ENCODE data around the gene FLACC1.

DNA sequence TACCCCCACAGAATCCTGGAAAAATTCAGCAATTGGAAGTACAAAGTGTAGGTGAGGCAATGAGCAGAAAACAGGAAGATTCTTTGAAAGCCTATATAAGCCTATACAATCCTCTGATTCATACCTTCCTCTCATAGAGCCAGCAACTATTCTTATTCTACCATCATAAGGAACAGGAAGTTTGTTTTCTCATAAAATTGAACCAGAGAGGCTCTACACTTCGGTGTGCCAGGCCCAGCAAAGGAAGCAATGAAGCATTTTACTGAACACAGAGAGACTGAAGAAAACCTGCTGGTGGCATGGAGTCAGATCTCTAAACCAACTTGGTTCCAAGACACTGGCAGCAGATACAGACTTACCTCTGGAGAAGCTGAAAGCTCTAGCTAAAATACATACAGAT, 78.1 kb downstream of the FLACC1 start:
- TF ChIP-seq, protein P1, sequence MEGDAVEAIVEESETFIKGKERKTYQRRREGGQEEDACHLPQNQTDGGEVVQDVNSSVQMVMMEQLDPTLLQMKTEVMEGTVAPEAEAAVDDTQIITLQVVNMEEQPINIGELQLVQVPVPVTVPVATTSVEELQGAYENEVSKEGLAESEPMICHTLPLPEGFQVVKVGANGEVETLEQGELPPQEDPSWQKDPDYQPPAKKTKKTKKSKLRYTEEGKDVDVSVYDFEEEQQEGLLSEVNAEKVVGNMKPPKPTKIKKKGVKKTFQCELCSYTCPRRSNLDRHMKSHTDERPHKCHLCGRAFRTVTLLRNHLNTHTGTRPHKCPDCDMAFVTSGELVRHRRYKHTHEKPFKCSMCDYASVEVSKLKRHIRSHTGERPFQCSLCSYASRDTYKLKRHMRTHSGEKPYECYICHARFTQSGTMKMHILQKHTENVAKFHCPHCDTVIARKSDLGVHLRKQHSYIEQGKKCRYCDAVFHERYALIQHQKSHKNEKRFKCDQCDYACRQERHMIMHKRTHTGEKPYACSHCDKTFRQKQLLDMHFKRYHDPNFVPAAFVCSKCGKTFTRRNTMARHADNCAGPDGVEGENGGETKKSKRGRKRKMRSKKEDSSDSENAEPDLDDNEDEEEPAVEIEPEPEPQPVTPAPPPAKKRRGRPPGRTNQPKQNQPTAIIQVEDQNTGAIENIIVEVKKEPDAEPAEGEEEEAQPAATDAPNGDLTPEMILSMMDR (IDR thresholded peaks at IDR 0.05) = no peak
- no peak for TF ChIP-seq POLR2A (IDR thresholded peaks at IDR 0.05)

Measured in esophagus squamous epithelium (tissue), 4 donors.